Panc1 (cell line): Measurements from ENCODE around the gene DUSP9. TPM values are rescaled to one million over a fixed set of nuclear protein-coding genes. Genes with fewer than 3 reads are reported as not detected.

ENCODE experiments used
- ATAC-seq: fragments of 200-7000 bp; cut with Tn5 transposase; 2 replicates; pipeline ENCODE4 v1.9.1; 2020; ENCODE audit warnings: mild to moderate bottlenecking, moderate library complexity
- BruUV-seq: library from RNA; stranded (reverse); fragments of 400-500 nt; replicated peaks from 2 replicates; lab custom pipeline; 2021; lab: Mats Ljungman, UMichigan
- CTCF ChIA-PET: fragments of 300-600 bp; sonication (Branson Sonifier 250); formaldehyde crosslinking; loops from one replicate; lab custom pipeline; 2022; ENCODE audit warnings: antibody characterized with exemption; lab: Charles Lee
- POLR2A ChIA-PET: fragments of 300-600 bp; sonication (Branson Sonifier 250); formaldehyde crosslinking; loops from one replicate; lab custom pipeline; 2022; ENCODE audit warnings: antibody characterized with exemption; lab: Charles Lee
- DNase-seq: peaks from one replicate; pipeline ENCODE4 v3.0.0-alpha.2; 2010; ENCODE audit warnings: low read depth, low spot score
- H3K27ac ChIP-seq: 2 replicates; pipeline ENCODE4 v1.5.1; 2011; ENCODE audit warnings: mild to moderate bottlenecking, low read length, inconsistent platforms
- H3K27me3 ChIP-seq: fragments of 200-500 bp; sonication (Bioruptor generic); 2 replicates; pipeline ENCODE4 v1.6.0; 2014; ENCODE audit warnings: low read length, inconsistent platforms; ENCODE audit not compliant: control insufficient read depth, insufficient read depth
- H3K36me3 ChIP-seq: fragments of 200-500 bp; sonication (Bioruptor generic); 2 replicates; pipeline ENCODE4 v1.5.1; 2014; ENCODE audit warnings: inconsistent platforms, mild to moderate bottlenecking, low read length, moderate library complexity; ENCODE audit not compliant: control insufficient read depth, insufficient read depth
- H3K4me1 ChIP-seq: 2 replicates; pipeline ENCODE4 v1.5.1; 2011; ENCODE audit warnings: inconsistent platforms, mild to moderate bottlenecking, low read length, moderate library complexity; ENCODE audit not compliant: control insufficient read depth, insufficient read depth
- H3K4me3 ChIP-seq, 2 experiments: 2 replicates each; pipeline ENCODE4 v1.5.1; 2011 to 2012; ENCODE audit warnings: low read depth in 2 of 2, low read length in 2 of 2, mild to moderate bottlenecking in 2 of 2, inconsistent platforms in 1 of 2, moderate library complexity in 1 of 2
- H3K9me3 ChIP-seq: fragments of 200-500 bp; sonication (Bioruptor generic); 2 replicates; pipeline ENCODE4 v1.5.1; 2014; ENCODE audit warnings: low read depth, mild to moderate bottlenecking, inconsistent platforms, low read length, moderate library complexity; ENCODE audit not compliant: control insufficient read depth, insufficient read depth
- CTCF ChIP-seq: fragments of 450-650 bp; IDR thresholded peaks from 2 replicates; pipeline ENCODE4 v1.5.1; 2017; ENCODE audit warnings: mild to moderate bottlenecking
- POLR2AphosphoS5 ChIP-seq: IDR thresholded peaks from 2 replicates; pipeline ENCODE4 v1.6.1; 2012; ENCODE audit warnings: mild to moderate bottlenecking, low read depth, low read length, moderate library complexity
- REST ChIP-seq, 2 experiments: IDR thresholded peaks; 2 replicates each; pipeline ENCODE4 v1.6.1; 2011 to 2012; ENCODE audit warnings: low read depth in 2 of 2, control low read depth in 1 of 2, low read length in 1 of 2, mild to moderate bottlenecking in 1 of 2, moderate library complexity in 1 of 2; ENCODE audit not compliant: insufficient read depth in 1 of 2
- SIN3A ChIP-seq: IDR thresholded peaks from 2 replicates; pipeline ENCODE4 v1.6.1; 2012; ENCODE audit warnings: low read depth, mild to moderate bottlenecking, low read length, moderate library complexity, borderline replicate concordance; ENCODE audit not compliant: insufficient read depth
- TCF7L2 ChIP-seq: IDR thresholded peaks from 2 replicates; pipeline ENCODE4 v1.6.1; 2011; ENCODE audit warnings: mild to moderate bottlenecking, low read depth, low read length, inconsistent platforms
- in situ Hi-C: cut with HindIII; loops from 2 replicates; pipeline ENCODE4 v1.10.0; 2016; ENCODE audit warnings: low sequenced_read_pairs, low pct_unique_long_range_greater_than_20kb
- intact Hi-C: fragments of 100-400 bp; cut with micrococcal nuclease; formaldehyde crosslinking; loops from one replicate; pipeline ENCODE4 v1.10.0; 2022; ENCODE audit not compliant: unreplicated experiment
- total RNA-seq: library from RNA; stranded (reverse); gene quantifications from one replicate; pipeline ENCODE4 v1.2.1, GENCODE V29; 2021; ENCODE audit not compliant: unreplicated experiment

Gene DUSP9
- total RNA-seq, 1 experiment from 2014 or later, result 7.1 TPM

GRCh38 chrX:153640736-153641575 is 6.0 kb upstream of the DUSP9 start:
- intact Hi-C loops, result no loop called here
- BruUV-seq, result no TSS peak
- in situ Hi-C loops, result no loop called here
- Histone ChIP-seq H3K4me1 (peaks cover 7% of the 10 kb centered on the region), H3K9me3 (no peaks in the 10 kb centered on the region), H3K36me3 (no peaks in the 10 kb centered on the region), H3K4me3 (no peak overlapping the region), H3K27ac (no peak overlapping the region), H3K27me3 (peaks cover 4% of the 10 kb centered on the region)
- TF ChIP-seq POLR2AphosphoS5 (no peak), CTCF (no peak), TCF7L2 (no peak), SIN3A (no peak), REST (IDR thresholded peaks at IDR 0.05; ENCODE audit: insufficient read depth in 1 of 2, low read depth in 2 of 2, low read length in 1 of 2) (no peak)
- ChIA-PET CTCF (no interaction called here), POLR2A (interaction anchor here (0.6 kb wide), 1 partner anchor 296 kb away, joined by 4 read pairs; no protein-coding TSS in a partner anchor)
- ATAC-seq (no peak), DNase-seq (no peak)

- ChIA-PET POLR2A (no interaction called here), CTCF (no interaction called here)
- Histone ChIP-seq H3K4me3 (no peak overlapping the region), H3K4me1 (peaks cover 7% of the 10 kb centered on the region), H3K36me3 (no peaks in the 10 kb centered on the region), H3K9me3 (no peaks in the 10 kb centered on the region), H3K27ac (no peak overlapping the region), H3K27me3 (peaks cover 4% of the 10 kb centered on the region)
- ATAC-seq, result no peak
- in situ Hi-C loops (no loop called here), intact Hi-C loops (no loop called here)
- no peak for TF ChIP-seq POLR2AphosphoS5
- TF ChIP-seq CTCF, result no peak
- TF ChIP-seq SIN3A, result no peak
- no peak for TF ChIP-seq TCF7L2
- no peak for TF ChIP-seq REST (IDR thresholded peaks at IDR 0.05; ENCODE audit: insufficient read depth in 1 of 2, low read depth in 2 of 2, low read length in 1 of 2)
- no peak for DNase-seq
- no TSS peak for BruUV-seq
Measured at GRCh38 chrX:153641627-153642026, 5.4 kb upstream of the DUSP9 start.
